ENCODE results near the gene COL23A1.

Gene COL23A1

GRCh38 chr5:178382754-178383164 lies 207.4 kb downstream of the COL23A1 start:
- TF ChIP-seq, protein P1, sequence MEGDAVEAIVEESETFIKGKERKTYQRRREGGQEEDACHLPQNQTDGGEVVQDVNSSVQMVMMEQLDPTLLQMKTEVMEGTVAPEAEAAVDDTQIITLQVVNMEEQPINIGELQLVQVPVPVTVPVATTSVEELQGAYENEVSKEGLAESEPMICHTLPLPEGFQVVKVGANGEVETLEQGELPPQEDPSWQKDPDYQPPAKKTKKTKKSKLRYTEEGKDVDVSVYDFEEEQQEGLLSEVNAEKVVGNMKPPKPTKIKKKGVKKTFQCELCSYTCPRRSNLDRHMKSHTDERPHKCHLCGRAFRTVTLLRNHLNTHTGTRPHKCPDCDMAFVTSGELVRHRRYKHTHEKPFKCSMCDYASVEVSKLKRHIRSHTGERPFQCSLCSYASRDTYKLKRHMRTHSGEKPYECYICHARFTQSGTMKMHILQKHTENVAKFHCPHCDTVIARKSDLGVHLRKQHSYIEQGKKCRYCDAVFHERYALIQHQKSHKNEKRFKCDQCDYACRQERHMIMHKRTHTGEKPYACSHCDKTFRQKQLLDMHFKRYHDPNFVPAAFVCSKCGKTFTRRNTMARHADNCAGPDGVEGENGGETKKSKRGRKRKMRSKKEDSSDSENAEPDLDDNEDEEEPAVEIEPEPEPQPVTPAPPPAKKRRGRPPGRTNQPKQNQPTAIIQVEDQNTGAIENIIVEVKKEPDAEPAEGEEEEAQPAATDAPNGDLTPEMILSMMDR (IDR thresholded peaks at IDR 0.05): no peak
- no peak for DNase-seq
- peaks cover 79% of the 10 kb centered on the region for H3K4me1 Mint-ChIP-seq

GRCh38 chr5:178381921-178382695 lies 208.1 kb downstream of the COL23A1 start:
- Mint-ChIP-seq H3K27ac (no peak overlapping the region), H3K4me3 (no peak overlapping the region), H3K9me3 (no peaks in the 10 kb centered on the region), H3K27me3 (ENCODE audit: low read depth, poor library complexity) (peaks cover 12% of the 10 kb centered on the region), H3K36me3 (ENCODE audit: low read depth) (no peaks in the 10 kb centered on the region), H3K4me1 (peaks cover 78% of the 10 kb centered on the region)
- TF ChIP-seq, protein P1 (IDR thresholded peaks at IDR 0.05): no peak
- DNase-seq: no peak

More at GRCh38 chr5:178382754-178383164, 207.4 kb downstream of the COL23A1 start:
- Mint-ChIP-seq H3K27me3 (ENCODE audit: low read depth, poor library complexity) (peaks cover 12% of the 10 kb centered on the region), H3K27ac (no peak overlapping the region), H3K36me3 (ENCODE audit: low read depth) (no peaks in the 10 kb centered on the region), H3K4me3 (no peak overlapping the region), H3K9me3 (no peaks in the 10 kb centered on the region)

GRCh38 chr5:178381206-178381605 lies 209.0 kb downstream of the COL23A1 start:
- Mint-ChIP-seq H3K36me3 (ENCODE audit: low read depth) (no peaks in the 10 kb centered on the region), H3K4me1 (peaks cover 78% of the 10 kb centered on the region), H3K4me3 (no peak overlapping the region), H3K9me3 (no peaks in the 10 kb centered on the region), H3K27ac (no peak overlapping the region), H3K27me3 (ENCODE audit: low read depth, poor library complexity) (peaks cover 12% of the 10 kb centered on the region)
- TF ChIP-seq, protein P1 (IDR thresholded peaks at IDR 0.05): no peak
- DNase-seq: no peak

DNA sequence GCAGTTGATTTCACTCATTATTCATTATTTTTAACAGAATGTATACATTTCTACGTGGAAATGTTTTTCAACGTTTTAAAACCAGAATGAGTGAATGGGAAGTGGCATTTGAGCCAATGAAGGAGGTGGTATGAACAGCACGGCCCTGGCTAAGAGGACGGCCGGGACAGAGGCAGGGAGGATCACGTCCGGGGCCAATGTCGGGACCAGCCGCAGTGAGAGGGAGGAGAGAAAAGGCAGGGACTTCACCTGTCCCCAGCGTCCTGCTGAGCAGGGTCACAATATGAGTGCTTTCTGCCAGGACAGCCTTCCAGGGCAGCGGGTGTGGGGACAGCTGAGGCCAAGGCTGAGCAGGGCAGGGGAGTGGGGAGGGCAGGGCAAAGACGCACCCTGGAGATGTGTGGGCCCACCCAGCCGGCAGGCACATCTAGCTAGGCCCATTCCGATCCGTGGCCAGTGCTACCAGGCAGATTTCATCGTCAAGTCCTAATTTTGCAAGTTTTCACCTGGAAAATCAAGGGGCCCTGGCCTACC lies 209.6 kb downstream of the COL23A1 start:
- Mint-ChIP-seq H3K4me3 (no peak overlapping the region), H3K4me1 (peaks cover 80% of the 10 kb centered on the region), H3K27me3 (ENCODE audit: low read depth, poor library complexity) (peaks cover 12% of the 10 kb centered on the region), H3K9me3 (no peaks in the 10 kb centered on the region), H3K27ac (no peak overlapping the region), H3K36me3 (ENCODE audit: low read depth) (no peaks in the 10 kb centered on the region)
- no peak for DNase-seq
- TF ChIP-seq, protein P1 (IDR thresholded peaks at IDR 0.05): no peak

DNA sequence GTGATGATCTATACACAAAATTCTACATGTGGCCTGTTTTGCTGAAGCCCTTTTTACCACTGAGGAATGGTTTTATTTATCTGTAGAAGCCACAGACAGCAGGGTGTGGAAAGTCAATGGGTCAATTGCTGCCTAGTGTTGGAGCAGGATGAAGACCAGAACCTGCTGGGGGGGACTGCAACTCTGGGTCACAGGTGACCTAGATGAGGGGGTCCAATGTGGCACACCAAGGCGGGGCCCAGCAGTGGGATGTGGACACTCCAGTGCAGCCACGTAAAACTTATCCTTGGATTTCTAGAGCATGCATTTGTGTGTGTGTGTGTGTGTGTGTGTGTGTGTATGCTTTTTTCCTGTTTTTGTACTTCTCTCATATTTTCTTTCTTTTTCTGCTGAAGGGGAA lies 210.1 kb downstream of the COL23A1 start:
- no peak for DNase-seq
- Mint-ChIP-seq H3K9me3 (no peaks in the 10 kb centered on the region), H3K36me3 (ENCODE audit: low read depth) (no peaks in the 10 kb centered on the region), H3K27me3 (ENCODE audit: low read depth, poor library complexity) (peaks cover 12% of the 10 kb centered on the region), H3K27ac (no peak overlapping the region), H3K4me1 (peaks cover 79% of the 10 kb centered on the region), H3K4me3 (no peak overlapping the region)
- TF ChIP-seq, protein P1 (IDR thresholded peaks at IDR 0.05): no peak

All from nephron progenitor cell (in vitro differentiated cells).